T-helper 17 cell (primary cell): ENCODE results near the gene OR2H1. TPM values are rescaled to one million over a fixed set of nuclear protein-coding genes. Genes with fewer than 3 reads are reported as not detected.
"Not testable (repeated sequence)": the region's sequence is repeated elsewhere in the genome, so short reads cannot be mapped to it uniquely, and the experiment has no call there.

ENCODE experiments used
- ATAC-seq: fragments of 150-1000 bp; cut with Tn5 transposase; 2 replicates; pipeline ENCODE4 v1.10.0; 2021; ENCODE audit warnings: mild to moderate bottlenecking, moderate library complexity
- DNase-seq, 3 donors: peaks; one replicate each; pipeline versions ENCODE4 v3.0.0 to v3.0.0-alpha.2; 2020 to 2021
- H3K9me3 ChIP-seq: one replicate; pipeline ENCODE4 v1.7.0; 2013; ENCODE audit warnings: low read length, mild to moderate bottlenecking; ENCODE audit not compliant: control insufficient read depth, poor library complexity, severe bottlenecking
- H3K27ac Mint-ChIP-seq: one replicate; pipeline ENCODE4 v1.8.0; 2022; ENCODE audit warnings: mild to moderate bottlenecking, moderate library complexity, mixed read lengths
- H3K27me3 Mint-ChIP-seq: one replicate; pipeline ENCODE4 v1.8.0; 2022; ENCODE audit warnings: mixed read lengths
- H3K36me3 Mint-ChIP-seq: one replicate; pipeline ENCODE4 v1.8.0; 2022; ENCODE audit warnings: low read depth, mixed read lengths
- H3K4me1 Mint-ChIP-seq: one replicate; pipeline ENCODE4 v1.8.0; 2022; ENCODE audit warnings: mild to moderate bottlenecking, mixed read lengths
- H3K4me3 Mint-ChIP-seq: one replicate; pipeline ENCODE4 v1.8.0; 2022; ENCODE audit warnings: mild to moderate bottlenecking, moderate library complexity, mixed read lengths
- total RNA-seq, 4 donors: library from RNA in 2 of 4; stranded (reverse) in 2 of 4; gene quantifications; one replicate each; pipeline ENCODE4 v1.2.3 and lab custom pipeline; 2022 to 2026

The OR2H1 gene
- total RNA-seq (not detected), total RNA-seq (lab: John Stamatoyannopoulos, UW) (0 reads per million in 2 donors)

DNA sequence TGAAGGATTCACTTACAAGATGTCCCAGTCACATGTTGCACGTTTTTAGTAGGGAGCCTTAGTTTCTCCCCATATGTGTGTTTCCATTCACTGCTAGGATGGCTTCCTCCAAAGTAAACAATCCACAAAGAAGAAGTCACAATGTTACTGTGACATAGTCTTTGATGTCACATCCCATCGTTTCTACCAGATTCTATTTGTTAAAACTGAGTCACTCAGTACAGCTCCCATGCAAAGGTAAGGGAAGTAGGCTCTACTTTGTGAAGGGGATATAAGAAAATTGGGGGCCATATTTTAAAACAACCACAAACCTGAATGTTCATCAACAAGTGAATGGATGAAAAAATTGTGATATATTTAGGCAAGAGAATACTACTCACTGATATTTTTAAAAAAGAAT is at the start of gene OR2H1, which contains the start of gene OR11A1:
TSS of gene OR2H1 (plus strand) at position 185 of the 400 bp plus-strand sequence. CDS start 4,615 bp downstream, outside the sequence.
TSS of gene OR11A1 (minus strand) at position 101 of the 400 bp plus-strand sequence. CDS start 29,430 bp downstream, outside the sequence.
- H3K36me3 Mint-ChIP-seq: no peaks in the 10 kb centered on the region
- H3K27ac Mint-ChIP-seq: no peak within 1 kb of the TSS
- DNase-seq (no peak), ATAC-seq (no peak)
- H3K27me3 Mint-ChIP-seq: peaks cover 32% of the 10 kb centered on the region
- no peaks in the 10 kb centered on the region for H3K9me3 ChIP-seq
- no peaks in the 10 kb centered on the region for H3K4me1 Mint-ChIP-seq
- H3K4me3 Mint-ChIP-seq: no peak within 1 kb of the TSS

DNA sequence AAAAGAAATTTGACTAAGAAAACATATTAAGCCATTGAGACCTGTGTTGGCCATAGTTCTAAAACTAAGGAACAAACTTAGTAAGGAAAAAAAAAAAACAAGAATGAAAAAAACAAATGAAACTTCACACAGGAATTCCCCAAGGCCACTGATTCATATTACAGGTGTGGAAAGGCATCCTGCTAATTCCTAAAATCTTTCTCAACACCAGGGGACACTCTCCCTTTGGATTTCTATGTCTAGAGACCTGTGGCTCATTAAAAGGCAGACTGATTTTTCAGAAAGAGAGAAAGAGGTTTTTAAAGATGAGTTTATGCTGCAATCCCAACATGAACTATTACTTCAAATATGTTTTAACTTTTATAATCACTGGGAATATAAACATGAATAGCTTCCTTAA is 42.4 kb upstream of the OR2H1 start, which contains the start of gene OR12D1:
TSS of gene OR12D1 (plus strand) at position 341 of the 400 bp plus-strand sequence.
- H3K4me3 Mint-ChIP-seq: no peak within 1 kb of the TSS
- ATAC-seq (no peak), DNase-seq (no peak)
- H3K36me3 Mint-ChIP-seq: no peaks in the 10 kb centered on the region
- no peak within 1 kb of the TSS for H3K27ac Mint-ChIP-seq
- peaks cover 4% of the 10 kb centered on the region for H3K9me3 ChIP-seq
- no peaks in the 10 kb centered on the region for H3K4me1 Mint-ChIP-seq
- peaks cover 16% of the 10 kb centered on the region for H3K27me3 Mint-ChIP-seq

DNA sequence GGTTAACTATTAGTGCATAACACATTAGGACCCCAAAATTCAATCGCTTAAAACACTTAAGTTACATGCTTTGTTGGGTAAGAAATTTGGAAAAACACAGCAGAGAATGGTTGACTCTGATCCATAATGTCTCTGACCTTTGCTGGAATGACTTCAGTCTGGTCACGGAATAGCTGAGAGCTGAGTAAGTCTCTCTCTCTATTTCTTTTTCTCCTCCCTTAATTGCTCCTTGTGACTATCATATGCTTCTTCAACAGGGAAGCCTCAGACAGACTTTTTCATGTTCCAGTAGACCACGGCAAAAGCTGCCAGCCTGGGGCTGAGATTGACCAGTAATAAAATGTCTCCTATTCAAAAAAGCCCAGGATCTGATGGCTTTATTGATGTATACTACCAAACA is 37.4 kb upstream of the OR2H1 start:
- H3K27ac Mint-ChIP-seq: no peak overlapping the region

DNA sequence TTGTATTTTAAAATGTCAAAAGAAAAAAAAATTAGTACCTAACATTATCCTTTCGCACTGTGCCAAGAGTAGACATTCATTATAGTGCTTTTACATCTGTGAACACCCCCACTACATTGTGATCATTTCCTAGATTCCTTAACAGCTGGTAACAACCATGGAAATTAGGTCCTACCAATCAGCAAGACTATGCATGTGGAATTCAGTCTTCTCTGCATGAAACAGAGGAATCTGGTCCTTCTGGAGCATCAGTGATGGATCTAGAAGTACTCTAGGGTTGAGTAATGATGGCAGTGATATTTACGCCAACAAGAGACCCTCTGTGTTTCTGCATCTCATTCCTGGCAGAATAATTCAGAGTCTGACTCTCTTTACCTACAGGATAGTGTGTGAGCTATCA is 32.8 kb upstream of the OR2H1 start:
- no peaks in the 10 kb centered on the region for H3K4me1 Mint-ChIP-seq
- H3K27ac Mint-ChIP-seq: no peak overlapping the region
- peaks cover 43% of the 10 kb centered on the region for H3K27me3 Mint-ChIP-seq
- no peaks in the 10 kb centered on the region for H3K9me3 ChIP-seq
- H3K36me3 Mint-ChIP-seq: peaks cover 2% of the 10 kb centered on the region
- no peak overlapping the region for H3K4me3 Mint-ChIP-seq
- no peak for DNase-seq
- no peak for ATAC-seq

More for the DNA sequence above, 37.4 kb upstream of the OR2H1 start:
- Mint-ChIP-seq H3K36me3 (no peaks in the 10 kb centered on the region), H3K27me3 (peaks cover 38% of the 10 kb centered on the region), H3K4me1 (no peaks in the 10 kb centered on the region), H3K4me3 (no peak overlapping the region)
- ATAC-seq: no peak
- no peaks in the 10 kb centered on the region for H3K9me3 ChIP-seq
- no peak for DNase-seq

DNA sequence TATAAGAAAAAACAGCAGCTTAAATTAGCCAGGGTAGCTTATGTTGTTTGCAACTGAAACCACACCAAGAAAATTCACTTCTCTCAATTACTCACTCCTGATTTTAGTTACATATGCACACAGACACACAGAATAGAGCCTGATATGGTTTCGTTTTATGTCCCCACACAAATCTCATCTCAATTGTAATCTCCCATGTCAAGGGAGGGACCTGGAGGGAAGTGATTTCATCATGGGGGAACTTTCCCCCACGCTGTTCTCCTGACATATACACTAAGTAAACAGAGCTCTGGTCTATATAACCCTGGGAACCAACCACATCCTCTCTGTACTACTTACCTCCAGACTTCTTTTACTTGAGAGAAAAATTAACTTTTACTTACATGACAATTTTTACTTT is 32.4 kb upstream of the OR2H1 start:
- Mint-ChIP-seq H3K4me3 (no peak overlapping the region), H3K36me3 (peaks cover 2% of the 10 kb centered on the region), H3K27ac (no peak overlapping the region), H3K4me1 (no peaks in the 10 kb centered on the region), H3K27me3 (peaks cover 44% of the 10 kb centered on the region)
- DNase-seq (no peak), ATAC-seq (no peak)
- H3K9me3 ChIP-seq: no peaks in the 10 kb centered on the region

DNA sequence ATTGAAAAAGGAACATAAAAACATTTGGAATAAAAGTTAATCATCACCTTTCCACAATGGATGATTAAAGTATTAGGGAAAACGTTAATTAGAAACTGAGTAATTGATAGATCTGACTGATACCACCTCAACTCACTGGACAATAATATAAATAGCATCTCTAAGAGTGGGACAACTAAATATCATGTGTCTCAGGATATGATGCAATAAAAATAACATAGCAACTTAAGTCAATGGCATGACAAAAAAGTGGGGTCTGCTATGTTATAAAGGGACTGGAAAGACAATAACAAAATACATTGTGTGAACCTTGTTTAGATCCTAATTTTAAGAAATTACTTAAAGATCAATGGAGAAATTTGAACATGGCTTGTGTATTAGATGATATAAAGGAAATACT is 31.9 kb upstream of the OR2H1 start:
- Mint-ChIP-seq H3K27me3 (peaks cover 43% of the 10 kb centered on the region), H3K27ac (no peak overlapping the region), H3K4me1 (no peaks in the 10 kb centered on the region), H3K36me3 (peaks cover 2% of the 10 kb centered on the region), H3K4me3 (no peak overlapping the region)
- DNase-seq: no peak
- no peak for ATAC-seq
- no peaks in the 10 kb centered on the region for H3K9me3 ChIP-seq

DNA sequence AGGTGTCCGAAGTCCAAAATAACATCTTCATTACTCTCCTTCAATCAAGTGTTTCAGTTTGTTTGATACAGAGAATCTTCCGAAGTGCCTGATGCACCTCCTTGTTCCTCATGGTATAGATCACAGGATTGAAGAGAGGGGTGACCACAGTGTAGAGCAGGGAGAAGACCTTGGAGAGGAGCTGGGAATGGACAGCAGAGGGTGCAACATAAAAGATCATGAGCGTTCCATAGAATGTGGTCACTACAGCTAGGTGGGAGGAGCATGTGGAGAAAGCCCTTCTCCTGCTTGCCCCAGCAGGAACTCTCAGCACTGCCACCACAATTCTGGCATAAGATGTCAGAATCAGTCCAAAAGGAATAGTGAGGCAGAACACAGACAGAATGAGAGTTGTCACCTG is 30.3 kb upstream of the OR2H1 start:
- Mint-ChIP-seq H3K27me3 (peaks cover 39% of the 10 kb centered on the region), H3K27ac (no peak overlapping the region)
- no peak for ATAC-seq

DNA sequence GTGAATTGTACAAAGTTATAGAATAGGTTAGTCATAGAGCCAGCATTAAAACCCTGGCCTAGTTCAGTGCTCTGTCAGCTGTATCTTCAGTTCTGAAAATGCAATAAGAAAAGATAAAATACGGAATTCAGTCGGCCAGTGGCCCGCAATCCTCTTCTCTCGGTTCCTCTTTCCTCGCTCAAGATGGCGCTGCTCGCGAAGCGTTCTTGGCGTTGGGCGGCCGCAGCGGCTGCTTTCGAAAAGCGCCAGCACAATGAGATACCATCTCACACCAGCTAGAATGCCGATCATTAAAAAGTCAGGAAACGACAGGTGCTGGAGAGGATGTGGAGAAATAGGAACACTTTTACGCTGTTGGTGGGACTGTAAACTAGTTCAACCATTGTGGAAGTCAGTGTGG is 20.2 kb upstream of the OR2H1 start:
- H3K36me3 Mint-ChIP-seq, ATAC-seq, H3K9me3 ChIP-seq, DNase-seq, H3K27ac Mint-ChIP-seq, H3K4me1 Mint-ChIP-seq, H3K4me3 Mint-ChIP-seq: not testable (repeated sequence)
- H3K27me3 Mint-ChIP-seq: peaks cover 58% of the 10 kb centered on the region

More for the DNA sequence above, 30.3 kb upstream of the OR2H1 start:
- no peak overlapping the region for H3K4me3 Mint-ChIP-seq
- DNase-seq: no peak
- no peaks in the 10 kb centered on the region for H3K4me1 Mint-ChIP-seq
- H3K9me3 ChIP-seq: no peaks in the 10 kb centered on the region
- H3K36me3 Mint-ChIP-seq: peaks cover 2% of the 10 kb centered on the region

DNA sequence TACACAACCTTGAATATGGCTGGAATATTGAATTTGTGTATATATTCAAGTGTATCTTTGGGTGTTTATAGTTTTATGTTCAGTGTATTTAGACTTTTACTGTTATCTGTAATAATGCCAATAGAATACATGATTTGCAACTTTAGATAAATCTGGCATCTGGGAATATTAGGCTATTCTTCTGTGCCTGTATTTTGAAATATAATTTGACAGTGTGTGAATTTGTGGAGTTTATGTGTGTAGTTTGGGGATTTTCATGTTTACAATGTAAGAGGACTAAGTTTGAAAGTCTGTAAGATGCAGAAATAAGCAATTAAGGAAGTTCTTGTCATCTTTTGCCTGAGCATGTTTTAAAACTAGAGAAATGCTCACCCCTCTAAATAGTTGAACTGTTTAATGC is 17.9 kb upstream of the OR2H1 start, which contains the start of gene OR10C1:
TSS of gene OR10C1 (plus strand) at position 301 of the 400 bp plus-strand sequence. CDS start 710 bp downstream, outside the sequence.
- no peak for DNase-seq
- Mint-ChIP-seq H3K27me3 (peaks cover 55% of the 10 kb centered on the region), H3K4me1 (no peaks in the 10 kb centered on the region), H3K27ac (no peak within 1 kb of the TSS), H3K4me3 (no peak within 1 kb of the TSS), H3K36me3 (no peaks in the 10 kb centered on the region)
- no peak for ATAC-seq
- no peaks in the 10 kb centered on the region for H3K9me3 ChIP-seq

DNA sequence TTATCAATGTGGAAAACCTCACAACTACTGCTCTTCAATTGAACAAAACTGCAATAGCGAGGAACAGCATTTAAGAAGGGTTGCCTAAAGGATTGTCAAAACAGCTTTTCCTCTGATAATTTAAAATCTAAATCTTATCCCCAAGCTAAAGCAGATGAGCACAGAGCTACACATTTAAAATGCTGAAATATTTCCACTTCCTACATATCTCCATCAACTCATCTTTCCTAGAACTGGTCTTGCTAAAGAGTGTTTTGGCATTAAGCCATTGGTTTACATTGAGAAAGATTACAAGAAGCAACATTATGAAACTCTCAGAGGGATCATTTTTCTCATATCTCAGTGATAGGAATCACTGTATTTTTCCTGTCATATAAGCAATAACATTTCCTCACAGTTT is 14.2 kb upstream of the OR2H1 start:
- Mint-ChIP-seq H3K4me1 (no peaks in the 10 kb centered on the region), H3K36me3 (no peaks in the 10 kb centered on the region), H3K4me3 (no peak overlapping the region), H3K27ac (no peak overlapping the region), H3K27me3 (peaks cover 47% of the 10 kb centered on the region)
- no peaks in the 10 kb centered on the region for H3K9me3 ChIP-seq
- no peak for ATAC-seq
- no peak for DNase-seq

DNA sequence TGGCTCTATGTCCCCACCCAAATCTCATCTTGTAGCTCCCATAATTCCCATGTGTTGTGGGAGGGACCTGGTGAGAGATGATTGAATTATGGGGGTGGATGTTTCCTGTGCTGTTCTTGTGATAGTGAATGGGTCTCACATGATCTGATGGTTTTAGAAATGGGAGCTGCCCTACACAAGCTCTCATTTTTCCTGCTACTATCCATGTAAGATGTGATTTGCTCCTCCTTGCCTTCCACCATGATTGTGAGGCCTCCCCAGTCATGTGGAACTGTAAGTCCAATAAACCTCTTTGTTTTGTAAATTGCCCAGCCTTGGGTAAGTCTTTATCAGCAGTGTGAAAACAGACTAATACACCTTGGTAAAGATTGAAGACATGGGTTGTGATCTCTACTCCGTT is 12.9 kb upstream of the OR2H1 start:
- H3K9me3 ChIP-seq, ATAC-seq, H3K4me3 Mint-ChIP-seq, DNase-seq, H3K36me3 Mint-ChIP-seq, H3K4me1 Mint-ChIP-seq, H3K27ac Mint-ChIP-seq: not testable (repeated sequence)
- peaks cover 49% of the 10 kb centered on the region for H3K27me3 Mint-ChIP-seq

DNA sequence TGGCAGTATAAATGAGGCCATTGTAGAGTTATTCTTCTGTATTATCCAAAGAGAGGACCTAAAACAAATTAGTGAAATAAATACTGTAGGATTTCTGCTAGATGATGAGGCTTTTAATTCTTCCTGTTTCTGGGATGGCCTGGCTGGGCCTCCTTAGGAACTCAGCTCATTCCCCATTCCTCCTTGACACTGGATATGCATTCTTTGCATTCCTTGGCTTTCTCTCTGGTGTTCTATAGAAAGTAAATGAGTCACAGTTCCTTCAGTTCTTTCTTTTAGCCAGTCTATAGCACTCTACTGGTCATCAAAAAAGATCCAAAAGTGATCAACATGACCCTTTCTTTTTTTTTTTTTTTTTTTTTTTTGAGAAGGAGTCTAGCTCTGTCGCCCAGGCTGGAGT is 9.3 kb upstream of the OR2H1 start:
- H3K9me3 ChIP-seq: no peaks in the 10 kb centered on the region
- no peaks in the 10 kb centered on the region for H3K4me1 Mint-ChIP-seq
- no peak overlapping the region for H3K4me3 Mint-ChIP-seq
- no peak for ATAC-seq
- peaks cover 36% of the 10 kb centered on the region for H3K27me3 Mint-ChIP-seq
- H3K27ac Mint-ChIP-seq: no peak overlapping the region
- H3K36me3 Mint-ChIP-seq: peaks cover 4% of the 10 kb centered on the region
- no peak for DNase-seq

DNA sequence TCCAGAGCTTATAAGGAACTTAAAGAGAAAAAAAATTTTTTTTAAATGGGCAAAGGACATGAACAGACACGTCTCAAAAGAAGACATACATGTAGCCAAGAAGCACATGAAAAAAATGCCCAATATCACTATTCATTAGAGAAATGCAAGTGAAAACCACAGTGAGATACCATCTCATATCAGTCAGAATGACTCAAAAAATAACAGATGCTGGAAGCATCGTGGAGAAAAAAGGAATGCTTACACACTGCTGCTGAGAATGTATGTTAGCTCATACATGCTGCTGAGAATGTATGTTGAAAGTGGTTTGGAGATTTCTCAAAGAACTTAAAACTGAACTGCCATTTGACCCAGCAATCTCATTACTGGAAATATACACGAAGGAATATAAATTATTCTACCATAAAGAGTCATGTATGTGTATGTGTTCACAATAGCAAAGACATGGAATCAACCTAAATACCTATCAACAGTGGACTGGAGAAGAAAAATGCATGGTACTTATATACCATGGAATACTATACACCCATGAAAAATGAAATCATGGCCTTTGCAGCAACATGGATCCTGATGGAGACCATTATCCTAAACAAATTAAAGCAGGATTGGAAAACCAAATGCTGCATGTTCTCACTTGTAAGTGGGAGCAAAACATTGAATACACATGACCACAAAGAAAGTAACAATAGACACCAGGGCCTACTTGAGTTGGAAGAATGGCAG is 5.3 kb upstream of the OR2H1 start:
- no peaks in the 10 kb centered on the region for H3K4me1 Mint-ChIP-seq
- no peak for ATAC-seq

More for the DNA sequence above, 5.3 kb upstream of the OR2H1 start:
- H3K36me3 Mint-ChIP-seq: peaks cover 4% of the 10 kb centered on the region
- H3K4me3 Mint-ChIP-seq: no peak overlapping the region
- H3K9me3 ChIP-seq: no peaks in the 10 kb centered on the region
- no peak for DNase-seq
- H3K27me3 Mint-ChIP-seq: peaks cover 24% of the 10 kb centered on the region
- H3K27ac Mint-ChIP-seq: no peak overlapping the region
